Hepatocyte (in vitro differentiated cells): ENCODE results near the gene MFSD6L.

Experiments
- CTCF ChIP-seq: fragments of 200-600 bp; sonication (generic); IDR thresholded peaks from 2 replicates; pipeline ENCODE4 v1.5.1; 2016; ENCODE audit warnings: antibody characterized with exemption, mild to moderate bottlenecking; ENCODE audit not compliant: poor library complexity
- EZH2phosphoT487 ChIP-seq: fragments of 200-600 bp; sonication (generic); IDR thresholded peaks from one replicate; pipeline ENCODE4 v1.6.1; 2018; ENCODE audit warnings: antibody characterized with exemption, mild to moderate bottlenecking, low read depth, moderate library complexity; ENCODE audit not compliant: unreplicated experiment, severe bottlenecking

- TF ChIP-seq CTCF, result no peak
- TF ChIP-seq EZH2phosphoT487, result no peak
Measured at GRCh38 chr17:8806926-8807550, 7.9 kb upstream of the MFSD6L start.
